Ovary (tissue), 3 donors: ENCODE measurements around the gene IL12RB1.

ENCODE experiments used
- CTCF ChIP-seq, 3 donors: fragments of 450-650 bp in 2 of 3; fragments of 200-600 bp in 1 of 3; IDR thresholded peaks; one replicate each; pipeline versions ENCODE4 v1.5.1 to v1.8.0; 2016 to 2022; ENCODE audit warnings: antibody characterized with exemption in 3 of 3, mild to moderate bottlenecking in 1 of 3
- POLR2A ChIP-seq: fragments of 450-650 bp; IDR thresholded peaks from one replicate; pipeline ENCODE4 v1.6.1; 2017; ENCODE audit warnings: antibody characterized with exemption, mild to moderate bottlenecking, moderate library complexity
- donor health status: DM: no; HTN: no; CAD: no.

GRCh38 chr19:18074192-18074591, 12.5 kb downstream of the IL12RB1 start:
- no peak for TF ChIP-seq CTCF (IDR thresholded peaks at IDR 0.05)
- TF ChIP-seq POLR2A: no peak
